Measurements from ENCODE around the gene CDHR5. TPM values are rescaled to one million over a fixed set of nuclear protein-coding genes. Genes with fewer than 3 reads are reported as not detected.

The CDHR5 gene
- total RNA-seq, 1 experiment from 2014 or later: not detected

- no peak overlapping the region for H3K4me3 ChIP-seq (ENCODE audit: low read depth, low read length, poor library complexity, severe bottlenecking)
- POLR2A ChIA-PET (ENCODE audit: low non-redundant PET): interaction anchor here (0.7 kb wide), 1 partner anchor 476 kb away, joined by 14 read pairs; no protein-coding TSS in a partner anchor
- BruUV-seq (replicated peaks): no TSS peak
- no peaks in the 10 kb centered on the region for H3K4me1 ChIP-seq (ENCODE audit: insufficient read depth, low read length, poor library complexity, severe bottlenecking)
- intact Hi-C loops (cut with micrococcal nuclease; ENCODE audit: unreplicated experiment): no loop called here
- DNase-seq (ENCODE audit: low spot score): no peak
- no peaks in the 10 kb centered on the region for H3K9me3 ChIP-seq (ENCODE audit: low read depth, low read length, poor library complexity, severe bottlenecking)
- H3K27me3 ChIP-seq (replicated peaks; ENCODE audit: insufficient read depth, low read depth, low read length, poor library complexity): no peaks in the 10 kb centered on the region
- peaks cover 57% of the 10 kb centered on the region for H3K36me3 ChIP-seq (ENCODE audit: insufficient read depth, low read length, poor library complexity, severe bottlenecking)
- no peak for TF ChIP-seq EZH2 (IDR thresholded peaks at IDR 0.05; ENCODE audit: borderline replicate concordance, low read depth, low read length, poor library complexity, severe bottlenecking)
- TF ChIP-seq, protein P1, sequence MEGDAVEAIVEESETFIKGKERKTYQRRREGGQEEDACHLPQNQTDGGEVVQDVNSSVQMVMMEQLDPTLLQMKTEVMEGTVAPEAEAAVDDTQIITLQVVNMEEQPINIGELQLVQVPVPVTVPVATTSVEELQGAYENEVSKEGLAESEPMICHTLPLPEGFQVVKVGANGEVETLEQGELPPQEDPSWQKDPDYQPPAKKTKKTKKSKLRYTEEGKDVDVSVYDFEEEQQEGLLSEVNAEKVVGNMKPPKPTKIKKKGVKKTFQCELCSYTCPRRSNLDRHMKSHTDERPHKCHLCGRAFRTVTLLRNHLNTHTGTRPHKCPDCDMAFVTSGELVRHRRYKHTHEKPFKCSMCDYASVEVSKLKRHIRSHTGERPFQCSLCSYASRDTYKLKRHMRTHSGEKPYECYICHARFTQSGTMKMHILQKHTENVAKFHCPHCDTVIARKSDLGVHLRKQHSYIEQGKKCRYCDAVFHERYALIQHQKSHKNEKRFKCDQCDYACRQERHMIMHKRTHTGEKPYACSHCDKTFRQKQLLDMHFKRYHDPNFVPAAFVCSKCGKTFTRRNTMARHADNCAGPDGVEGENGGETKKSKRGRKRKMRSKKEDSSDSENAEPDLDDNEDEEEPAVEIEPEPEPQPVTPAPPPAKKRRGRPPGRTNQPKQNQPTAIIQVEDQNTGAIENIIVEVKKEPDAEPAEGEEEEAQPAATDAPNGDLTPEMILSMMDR (conservative IDR thresholded peaks at IDR 0.05; ENCODE audit: low read depth, low read length): no peak
- CTCF ChIA-PET: no interaction called here
- H3K27ac ChIP-seq (ENCODE audit: low read depth, low read length, poor library complexity, severe bottlenecking): no peak overlapping the region
These were observed 23.0 kb downstream of the CDHR5 start for GRCh38 chr11:601573-602245.

- ChIA-PET CTCF (no interaction called here), POLR2A (ENCODE audit: low non-redundant PET) (no interaction called here)
- TF ChIP-seq, protein P1 (conservative IDR thresholded peaks at IDR 0.05; ENCODE audit: low read depth, low read length): no peak
- no peak for TF ChIP-seq EZH2 (IDR thresholded peaks at IDR 0.05; ENCODE audit: borderline replicate concordance, low read depth, low read length, poor library complexity, severe bottlenecking)
- intact Hi-C loops (cut with micrococcal nuclease; ENCODE audit: unreplicated experiment): no loop called here
- H3K4me3 ChIP-seq (ENCODE audit: low read depth, low read length, poor library complexity, severe bottlenecking): no peak overlapping the region
- no peaks in the 10 kb centered on the region for H3K4me1 ChIP-seq (ENCODE audit: insufficient read depth, low read length, poor library complexity, severe bottlenecking)
- no peaks in the 10 kb centered on the region for H3K9me3 ChIP-seq (ENCODE audit: low read depth, low read length, poor library complexity, severe bottlenecking)
- DNase-seq (ENCODE audit: low spot score): no peak
- no TSS peak for BruUV-seq (replicated peaks)
- no peaks in the 10 kb centered on the region for H3K27me3 ChIP-seq (replicated peaks; ENCODE audit: insufficient read depth, low read depth, low read length, poor library complexity)
- peaks cover 46% of the 10 kb centered on the region for H3K36me3 ChIP-seq (ENCODE audit: insufficient read depth, low read length, poor library complexity, severe bottlenecking)
- H3K27ac ChIP-seq (ENCODE audit: low read depth, low read length, poor library complexity, severe bottlenecking): no peak overlapping the region
These were observed 26.6 kb downstream of the CDHR5 start for GRCh38 chr11:598005-598680.

GRCh38 chr11:597166-597725 lies 27.5 kb downstream of the CDHR5 start:
- no TSS peak for BruUV-seq (replicated peaks)
- Histone ChIP-seq H3K4me1 (ENCODE audit: insufficient read depth, low read length, poor library complexity, severe bottlenecking) (no peaks in the 10 kb centered on the region), H3K4me3 (ENCODE audit: low read depth, low read length, poor library complexity, severe bottlenecking) (no peak overlapping the region), H3K36me3 (ENCODE audit: insufficient read depth, low read length, poor library complexity, severe bottlenecking) (peaks cover 54% of the 10 kb centered on the region), H3K27me3 (replicated peaks; ENCODE audit: insufficient read depth, low read depth, low read length, poor library complexity) (no peaks in the 10 kb centered on the region), H3K27ac (ENCODE audit: low read depth, low read length, poor library complexity, severe bottlenecking) (no peak overlapping the region), H3K9me3 (ENCODE audit: low read depth, low read length, poor library complexity, severe bottlenecking) (no peaks in the 10 kb centered on the region)
- CTCF ChIA-PET: no interaction called here
- intact Hi-C loops (cut with micrococcal nuclease; ENCODE audit: unreplicated experiment): no loop called here
- no peak for DNase-seq (ENCODE audit: low spot score)
- POLR2A ChIA-PET (ENCODE audit: low non-redundant PET): no interaction called here
- TF ChIP-seq EZH2 (IDR thresholded peaks at IDR 0.05; ENCODE audit: borderline replicate concordance, low read depth, low read length, poor library complexity, severe bottlenecking): no peak
- TF ChIP-seq, protein P1 (conservative IDR thresholded peaks at IDR 0.05; ENCODE audit: low read depth, low read length): no peak
